ENCODE results near the gene TRNT1. TPM values are rescaled to one million over a fixed set of nuclear protein-coding genes. Genes with fewer than 3 reads are reported as not detected.

TRNT1 gene
- total RNA-seq, 6 experiments from 2014 or later, result 13.2 to 22.5 (median 18.0) TPM

DNA sequence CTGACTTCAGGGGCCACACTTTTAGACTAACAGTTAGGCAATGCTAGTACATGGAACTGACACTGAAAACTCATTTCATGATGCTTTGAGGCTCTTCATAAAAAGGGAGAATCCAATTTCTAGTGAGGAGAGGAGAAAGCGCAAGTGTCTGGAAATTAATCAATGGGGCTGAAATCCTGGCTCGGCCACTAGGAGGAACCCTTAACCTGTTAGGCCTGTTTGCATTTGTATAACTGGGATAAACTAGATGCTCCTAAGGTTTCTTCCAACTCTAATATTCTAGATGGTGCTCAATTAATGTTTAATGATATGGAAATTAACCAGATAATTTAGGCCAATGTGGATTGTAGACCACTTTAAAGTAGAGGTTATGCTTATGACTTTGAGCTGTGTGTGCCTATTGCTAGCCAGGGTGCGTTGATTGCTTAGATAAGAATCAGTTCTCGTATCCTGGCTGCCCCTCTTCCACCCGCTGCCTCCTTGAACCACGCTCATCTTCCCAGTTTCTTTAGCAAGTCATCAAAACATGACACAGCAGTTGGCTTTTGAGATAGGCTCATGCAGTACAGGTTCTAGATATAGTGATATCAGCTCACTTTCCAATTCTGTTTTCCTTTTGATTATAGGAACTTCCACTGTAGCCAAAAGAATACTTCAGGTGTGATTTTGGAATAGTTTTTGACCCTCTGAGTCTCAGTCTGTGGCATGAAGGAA, 69.6 kb downstream of the TRNT1 start:
- Mint-ChIP-seq H3K27ac (no peak overlapping the region), H3K27me3 (ENCODE audit: insufficient read depth) (peaks cover 4% of the 10 kb centered on the region; the same call in 1 of the 2 replicates), H3K36me3 (ENCODE audit: low read depth) (no peaks in the 10 kb centered on the region), H3K9me3 (no peaks in the 10 kb centered on the region), H3K4me3 (no peak overlapping the region), H3K4me1 (ENCODE audit: low read depth) (no peaks in the 10 kb centered on the region)
- no peak for DNase-seq
- TF ChIP-seq, protein P1, sequence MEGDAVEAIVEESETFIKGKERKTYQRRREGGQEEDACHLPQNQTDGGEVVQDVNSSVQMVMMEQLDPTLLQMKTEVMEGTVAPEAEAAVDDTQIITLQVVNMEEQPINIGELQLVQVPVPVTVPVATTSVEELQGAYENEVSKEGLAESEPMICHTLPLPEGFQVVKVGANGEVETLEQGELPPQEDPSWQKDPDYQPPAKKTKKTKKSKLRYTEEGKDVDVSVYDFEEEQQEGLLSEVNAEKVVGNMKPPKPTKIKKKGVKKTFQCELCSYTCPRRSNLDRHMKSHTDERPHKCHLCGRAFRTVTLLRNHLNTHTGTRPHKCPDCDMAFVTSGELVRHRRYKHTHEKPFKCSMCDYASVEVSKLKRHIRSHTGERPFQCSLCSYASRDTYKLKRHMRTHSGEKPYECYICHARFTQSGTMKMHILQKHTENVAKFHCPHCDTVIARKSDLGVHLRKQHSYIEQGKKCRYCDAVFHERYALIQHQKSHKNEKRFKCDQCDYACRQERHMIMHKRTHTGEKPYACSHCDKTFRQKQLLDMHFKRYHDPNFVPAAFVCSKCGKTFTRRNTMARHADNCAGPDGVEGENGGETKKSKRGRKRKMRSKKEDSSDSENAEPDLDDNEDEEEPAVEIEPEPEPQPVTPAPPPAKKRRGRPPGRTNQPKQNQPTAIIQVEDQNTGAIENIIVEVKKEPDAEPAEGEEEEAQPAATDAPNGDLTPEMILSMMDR (IDR thresholded peaks at IDR 0.05), result peak; percentile 76

Other genes starting within 250 kb of the TRNT1 start
- gene IL5RA, start 16.6 kb upstream of the TRNT1 start, total RNA-seq (2021; fragmentation: NEBNext Ultra II Directional; extraction: Animal tissue kit (Norgen Biotek cat#: 25700)), result not detected
- 10 to 100 TPM; 21.0 to 27.8 (median 26.0) TPM for gene CRBN, start 52.8 kb downstream of the TRNT1 start, total RNA-seq (2021; fragmentation: NEBNext Ultra II Directional; extraction: Animal tissue kit (Norgen Biotek cat#: 25700))